Lower leg skin (tissue), 4 donors: ENCODE data around the gene TBRG4. TPM values are rescaled to one million over a fixed set of nuclear protein-coding genes. Genes with fewer than 3 reads are reported as not detected.

ENCODE experiments used
- DNase-seq, 2 donors: peaks; one replicate each; pipeline ENCODE4 v3.0.0-alpha.2; 2019; ENCODE audit warnings: low spot score in 2 of 2
- H3K4me3 ChIP-seq: fragments of 200-600 bp; sonication (generic); 2 replicates; pipeline ENCODE4 v1.5.1; 2017; ENCODE audit warnings: mild to moderate bottlenecking, low read depth; ENCODE audit not compliant: poor library complexity, severe bottlenecking
- POLR2A ChIP-seq, 2 donors: fragments of 450-650 bp; IDR thresholded peaks; one replicate each; pipeline ENCODE4 v1.6.1; 2016 to 2017; ENCODE audit warnings: antibody characterized with exemption in 2 of 2, mild to moderate bottlenecking in 1 of 2, moderate library complexity in 1 of 2
- WGBS, 2 donors: methylation state at CpG; one replicate each; pipeline ENCODE4 v1.1.5; 2018; 5-methylcytosine and 5-hydroxymethylcytosine counted together
- intact Hi-C: fragments of 100-400 bp; cut with DNase I; formaldehyde crosslinking; loops from one replicate; pipeline ENCODE4 v1.15.0; 2023; ENCODE audit warnings: low total_unique reads
- total RNA-seq, 4 donors: library from RNA; depleted of rRNA; stranded (reverse); fragments of >200 nt; gene quantifications; one replicate each; pipeline ENCODE4 v1.1.0, GENCODE V29; 2016
- TF ChIP-seq, protein P1 (sequence below), 3 donors: fragments of 450-650 bp; IDR thresholded peaks; one replicate each; pipeline ENCODE4 v1.5.1; 2016; ENCODE audit warnings: antibody characterized with exemption in 3 of 3, mild to moderate bottlenecking in 3 of 3, moderate library complexity in 2 of 3

The TBRG4 gene
- total RNA-seq, 4 donors from 2014 or later: 46.0 to 62.3 (median 58.1) TPM

- DNase-seq: no peak
- no peak for TF ChIP-seq POLR2A (IDR thresholded peaks at IDR 0.05)
- TF ChIP-seq, protein P1, sequence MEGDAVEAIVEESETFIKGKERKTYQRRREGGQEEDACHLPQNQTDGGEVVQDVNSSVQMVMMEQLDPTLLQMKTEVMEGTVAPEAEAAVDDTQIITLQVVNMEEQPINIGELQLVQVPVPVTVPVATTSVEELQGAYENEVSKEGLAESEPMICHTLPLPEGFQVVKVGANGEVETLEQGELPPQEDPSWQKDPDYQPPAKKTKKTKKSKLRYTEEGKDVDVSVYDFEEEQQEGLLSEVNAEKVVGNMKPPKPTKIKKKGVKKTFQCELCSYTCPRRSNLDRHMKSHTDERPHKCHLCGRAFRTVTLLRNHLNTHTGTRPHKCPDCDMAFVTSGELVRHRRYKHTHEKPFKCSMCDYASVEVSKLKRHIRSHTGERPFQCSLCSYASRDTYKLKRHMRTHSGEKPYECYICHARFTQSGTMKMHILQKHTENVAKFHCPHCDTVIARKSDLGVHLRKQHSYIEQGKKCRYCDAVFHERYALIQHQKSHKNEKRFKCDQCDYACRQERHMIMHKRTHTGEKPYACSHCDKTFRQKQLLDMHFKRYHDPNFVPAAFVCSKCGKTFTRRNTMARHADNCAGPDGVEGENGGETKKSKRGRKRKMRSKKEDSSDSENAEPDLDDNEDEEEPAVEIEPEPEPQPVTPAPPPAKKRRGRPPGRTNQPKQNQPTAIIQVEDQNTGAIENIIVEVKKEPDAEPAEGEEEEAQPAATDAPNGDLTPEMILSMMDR (IDR thresholded peaks at IDR 0.05): no peak
- intact Hi-C loops: no loop called here
- no peak overlapping the region for H3K4me3 ChIP-seq
- WGBS, 2 donors: 86 to 92% methylated on average over 17 of the region's 17 CpGs
These were observed 31.1 kb downstream of the TBRG4 start for GRCh38 chr7:45080265-45080957.

DNA sequence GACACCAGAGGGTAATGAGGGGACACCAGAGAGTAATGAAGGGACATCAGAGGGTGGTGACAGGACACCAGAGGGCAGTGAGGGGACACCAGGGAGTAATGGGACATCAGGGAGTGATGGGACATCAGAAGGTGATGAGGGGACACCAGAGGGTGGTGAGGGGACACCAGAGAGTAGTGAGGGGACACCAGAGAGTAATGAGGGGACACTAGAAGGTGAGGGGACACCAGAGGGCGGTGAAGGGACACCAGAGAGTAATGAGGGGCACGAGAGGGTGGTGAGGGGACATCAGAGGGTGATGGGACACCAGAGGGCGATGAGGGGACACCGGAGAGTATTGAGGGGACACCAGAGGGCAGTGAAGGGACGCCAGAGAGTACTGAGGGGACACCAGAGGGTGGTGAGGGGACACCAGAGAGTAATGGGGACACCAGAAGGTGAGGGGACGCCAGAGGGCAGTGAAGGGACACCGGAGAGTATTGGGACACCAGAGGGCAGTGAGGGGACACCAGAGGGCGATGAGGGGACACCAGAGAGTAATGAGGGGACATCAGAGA lies 33.3 kb downstream of the TBRG4 start:
- intact Hi-C loops: no loop called here
- H3K4me3 ChIP-seq: no peak overlapping the region
- WGBS, 2 donors: 83 to 88% methylated on average over 8 of the region's 8 CpGs
- DNase-seq: no peak
- TF ChIP-seq, protein P1 (IDR thresholded peaks at IDR 0.05): no peak
- TF ChIP-seq POLR2A (IDR thresholded peaks at IDR 0.05): no peak

GRCh38 chr7:45077579-45077978 lies 33.9 kb downstream of the TBRG4 start:
- intact Hi-C loops: no loop called here
- 89 to 91% methylated on average over 9 of the region's 9 CpGs for WGBS, 2 donors
- H3K4me3 ChIP-seq: no peak overlapping the region
- TF ChIP-seq, protein P1 (IDR thresholded peaks at IDR 0.05): no peak
- no peak for TF ChIP-seq POLR2A (IDR thresholded peaks at IDR 0.05)
- DNase-seq: no peak

GRCh38 chr7:45076946-45077345 lies 34.6 kb downstream of the TBRG4 start:
- no peak for DNase-seq
- 90 to 96% methylated on average over 5 of the region's 5 CpGs for WGBS, 2 donors
- no peak overlapping the region for H3K4me3 ChIP-seq
- intact Hi-C loops: no loop called here
- TF ChIP-seq, protein P1 (IDR thresholded peaks at IDR 0.05): no peak

- no peak overlapping the region for H3K4me3 ChIP-seq
- intact Hi-C loops: no loop called here
- WGBS, 2 donors: 92 to 93% methylated on average over 32 to 35 of the region's 35 CpGs
- DNase-seq: no peak
- TF ChIP-seq POLR2A (IDR thresholded peaks at IDR 0.05): no peak
- TF ChIP-seq, protein P1 (IDR thresholded peaks at IDR 0.05): no peak
These were observed 35.4 kb downstream of the TBRG4 start for GRCh38 chr7:45075871-45076796.
